ENCODE data around the gene CIT.

DNA sequence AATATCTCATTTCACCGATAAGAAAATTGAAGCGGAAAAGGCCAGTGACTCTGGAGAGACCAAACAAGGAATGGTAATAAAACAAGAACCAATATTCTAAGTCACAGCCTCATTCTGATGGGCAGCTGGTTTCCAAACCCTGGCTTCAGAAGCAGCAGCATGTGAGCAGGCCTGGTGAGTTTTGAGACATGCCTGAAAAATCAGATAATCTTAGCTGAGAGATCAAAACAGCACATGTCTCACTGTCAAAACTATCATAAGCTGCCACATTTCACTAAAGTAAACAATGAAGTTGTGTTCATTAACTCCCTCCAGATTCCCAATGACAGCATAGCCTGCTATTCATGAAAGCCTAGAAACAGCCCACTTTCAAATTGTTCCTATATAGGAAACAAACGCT, 36.5 kb downstream of the CIT start:
- TF ChIP-seq, protein P1, sequence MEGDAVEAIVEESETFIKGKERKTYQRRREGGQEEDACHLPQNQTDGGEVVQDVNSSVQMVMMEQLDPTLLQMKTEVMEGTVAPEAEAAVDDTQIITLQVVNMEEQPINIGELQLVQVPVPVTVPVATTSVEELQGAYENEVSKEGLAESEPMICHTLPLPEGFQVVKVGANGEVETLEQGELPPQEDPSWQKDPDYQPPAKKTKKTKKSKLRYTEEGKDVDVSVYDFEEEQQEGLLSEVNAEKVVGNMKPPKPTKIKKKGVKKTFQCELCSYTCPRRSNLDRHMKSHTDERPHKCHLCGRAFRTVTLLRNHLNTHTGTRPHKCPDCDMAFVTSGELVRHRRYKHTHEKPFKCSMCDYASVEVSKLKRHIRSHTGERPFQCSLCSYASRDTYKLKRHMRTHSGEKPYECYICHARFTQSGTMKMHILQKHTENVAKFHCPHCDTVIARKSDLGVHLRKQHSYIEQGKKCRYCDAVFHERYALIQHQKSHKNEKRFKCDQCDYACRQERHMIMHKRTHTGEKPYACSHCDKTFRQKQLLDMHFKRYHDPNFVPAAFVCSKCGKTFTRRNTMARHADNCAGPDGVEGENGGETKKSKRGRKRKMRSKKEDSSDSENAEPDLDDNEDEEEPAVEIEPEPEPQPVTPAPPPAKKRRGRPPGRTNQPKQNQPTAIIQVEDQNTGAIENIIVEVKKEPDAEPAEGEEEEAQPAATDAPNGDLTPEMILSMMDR (IDR thresholded peaks at IDR 0.05) = no peak
- TF ChIP-seq POLR2A (IDR thresholded peaks at IDR 0.05) = no peak
